Lower leg skin (tissue), 4 donors: ENCODE results near the gene METRNL. TPM values are rescaled to one million over a fixed set of nuclear protein-coding genes. Genes with fewer than 3 reads are reported as not detected.

ENCODE experiments used
- DNase-seq, 2 donors: peaks; one replicate each; pipeline ENCODE4 v3.0.0-alpha.2; 2019; ENCODE audit warnings: low spot score in 2 of 2
- H3K4me3 ChIP-seq: fragments of 200-600 bp; sonication (generic); 2 replicates; pipeline ENCODE4 v1.5.1; 2017; ENCODE audit warnings: mild to moderate bottlenecking, low read depth; ENCODE audit not compliant: poor library complexity, severe bottlenecking
- POLR2A ChIP-seq, 2 donors: fragments of 450-650 bp; IDR thresholded peaks; one replicate each; pipeline ENCODE4 v1.6.1; 2016 to 2017; ENCODE audit warnings: antibody characterized with exemption in 2 of 2, mild to moderate bottlenecking in 1 of 2, moderate library complexity in 1 of 2
- WGBS, 2 donors: methylation state at CpG; one replicate each; pipeline ENCODE4 v1.1.5; 2018; 5-methylcytosine and 5-hydroxymethylcytosine counted together
- intact Hi-C: fragments of 100-400 bp; cut with DNase I; formaldehyde crosslinking; loops from one replicate; pipeline ENCODE4 v1.15.0; 2023; ENCODE audit warnings: low total_unique reads
- total RNA-seq, 4 donors: library from RNA; depleted of rRNA; stranded (reverse); fragments of >200 nt; gene quantifications; one replicate each; pipeline ENCODE4 v1.1.0, GENCODE V29; 2016
- TF ChIP-seq, protein P1 (sequence below), 3 donors: fragments of 450-650 bp; IDR thresholded peaks; one replicate each; pipeline ENCODE4 v1.5.1; 2016; ENCODE audit warnings: antibody characterized with exemption in 3 of 3, mild to moderate bottlenecking in 3 of 3, moderate library complexity in 2 of 3

METRNL gene
- total RNA-seq, 4 donors from 2014 or later = 208 to 343 (median 296) TPM

DNA sequence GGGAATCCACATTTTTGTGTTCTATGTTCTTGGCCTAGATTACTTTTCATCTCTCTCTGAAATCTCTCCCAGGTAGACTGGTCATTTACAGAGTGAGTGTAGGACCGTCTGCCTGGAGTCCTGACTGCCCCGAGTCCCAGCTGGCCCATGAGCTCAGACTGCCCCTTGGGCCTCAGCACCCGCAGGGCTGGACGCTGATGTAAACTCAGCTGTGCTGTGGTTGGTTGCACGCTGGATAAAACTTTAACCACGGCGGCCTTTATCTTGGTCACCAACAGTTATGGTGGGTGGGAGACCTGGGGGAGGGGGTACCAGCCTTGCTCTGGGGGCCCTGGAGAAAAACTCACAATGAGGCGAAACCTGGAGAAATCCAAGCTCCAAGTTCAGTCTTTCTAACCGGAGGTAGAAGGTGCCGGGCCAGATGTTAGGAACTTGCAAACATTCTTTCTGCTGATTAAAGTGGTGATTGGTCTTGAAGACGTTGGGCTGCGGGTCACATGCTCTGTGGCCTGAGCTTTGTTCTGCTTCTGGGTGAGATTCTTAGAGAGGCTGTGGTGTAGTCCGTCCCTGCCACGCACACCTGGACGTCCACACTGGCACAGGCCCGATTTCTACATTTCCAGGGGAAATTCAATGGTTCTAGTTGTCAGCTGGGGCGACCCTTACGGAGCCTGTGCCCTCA lies 6.9 kb downstream of the METRNL start:
- TF ChIP-seq, protein P1, sequence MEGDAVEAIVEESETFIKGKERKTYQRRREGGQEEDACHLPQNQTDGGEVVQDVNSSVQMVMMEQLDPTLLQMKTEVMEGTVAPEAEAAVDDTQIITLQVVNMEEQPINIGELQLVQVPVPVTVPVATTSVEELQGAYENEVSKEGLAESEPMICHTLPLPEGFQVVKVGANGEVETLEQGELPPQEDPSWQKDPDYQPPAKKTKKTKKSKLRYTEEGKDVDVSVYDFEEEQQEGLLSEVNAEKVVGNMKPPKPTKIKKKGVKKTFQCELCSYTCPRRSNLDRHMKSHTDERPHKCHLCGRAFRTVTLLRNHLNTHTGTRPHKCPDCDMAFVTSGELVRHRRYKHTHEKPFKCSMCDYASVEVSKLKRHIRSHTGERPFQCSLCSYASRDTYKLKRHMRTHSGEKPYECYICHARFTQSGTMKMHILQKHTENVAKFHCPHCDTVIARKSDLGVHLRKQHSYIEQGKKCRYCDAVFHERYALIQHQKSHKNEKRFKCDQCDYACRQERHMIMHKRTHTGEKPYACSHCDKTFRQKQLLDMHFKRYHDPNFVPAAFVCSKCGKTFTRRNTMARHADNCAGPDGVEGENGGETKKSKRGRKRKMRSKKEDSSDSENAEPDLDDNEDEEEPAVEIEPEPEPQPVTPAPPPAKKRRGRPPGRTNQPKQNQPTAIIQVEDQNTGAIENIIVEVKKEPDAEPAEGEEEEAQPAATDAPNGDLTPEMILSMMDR (IDR thresholded peaks at IDR 0.05) = no peak
- no peak for TF ChIP-seq POLR2A (IDR thresholded peaks at IDR 0.05)
- no peak overlapping the region for H3K4me3 ChIP-seq
- peak in 1 of 2 donors; percentile 29 for DNase-seq
- WGBS, 2 donors = 70 to 75% methylated on average over 16 to 18 of the region's 18 CpGs
- intact Hi-C loops = no loop called here

DNA sequence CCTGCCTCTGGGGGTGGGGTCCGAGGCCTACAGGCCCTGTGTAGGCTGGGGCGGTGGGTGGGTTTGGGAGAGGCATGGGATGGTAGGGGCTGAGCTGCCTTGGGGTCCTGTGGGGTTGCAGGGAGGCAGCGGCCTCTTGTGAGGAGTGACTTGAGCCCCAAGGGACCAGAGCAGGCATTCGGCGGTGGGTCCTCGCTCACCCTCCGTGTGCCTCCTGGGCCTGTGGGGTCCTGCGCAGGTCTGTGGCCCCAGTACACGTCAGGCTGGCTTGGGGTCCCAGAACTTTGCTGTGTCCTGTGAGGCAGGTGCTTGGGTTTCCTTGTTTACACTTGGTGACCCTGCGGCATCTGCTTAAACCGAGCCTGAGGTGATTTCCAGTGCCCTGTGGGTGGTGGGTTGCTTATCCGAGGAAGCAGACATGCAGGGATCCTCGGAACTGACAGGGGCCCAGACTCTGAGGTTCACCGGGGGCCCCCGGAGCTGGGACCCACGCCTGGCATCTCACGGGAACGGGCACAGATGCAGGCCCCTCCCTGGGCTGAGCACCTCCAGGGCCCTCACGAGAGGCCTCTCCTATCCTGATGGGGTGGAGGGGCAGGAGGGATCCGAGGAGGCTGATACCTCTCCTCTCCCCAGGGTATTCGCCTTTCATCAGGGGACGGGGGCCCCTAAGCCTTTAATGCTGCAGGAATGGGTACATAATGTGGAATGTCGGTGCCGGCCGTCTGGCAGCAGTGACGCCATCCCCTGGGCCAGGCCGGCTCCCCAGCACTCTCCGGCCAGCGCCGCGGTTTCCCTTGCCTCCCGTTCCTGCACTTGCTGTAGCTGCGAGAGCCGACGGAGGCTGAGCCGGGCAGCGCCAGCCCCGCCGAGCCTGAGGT lies 7.7 kb downstream of the METRNL start:
- intact Hi-C loops = no loop called here
- H3K4me3 ChIP-seq = no peak overlapping the region
- TF ChIP-seq POLR2A (IDR thresholded peaks at IDR 0.05) = no peak
- TF ChIP-seq, protein P1 (IDR thresholded peaks at IDR 0.05) = no peak
- 86 to 87% methylated on average over 19 to 34 of the region's 39 CpGs for WGBS, 2 donors
- no peak for DNase-seq

DNA sequence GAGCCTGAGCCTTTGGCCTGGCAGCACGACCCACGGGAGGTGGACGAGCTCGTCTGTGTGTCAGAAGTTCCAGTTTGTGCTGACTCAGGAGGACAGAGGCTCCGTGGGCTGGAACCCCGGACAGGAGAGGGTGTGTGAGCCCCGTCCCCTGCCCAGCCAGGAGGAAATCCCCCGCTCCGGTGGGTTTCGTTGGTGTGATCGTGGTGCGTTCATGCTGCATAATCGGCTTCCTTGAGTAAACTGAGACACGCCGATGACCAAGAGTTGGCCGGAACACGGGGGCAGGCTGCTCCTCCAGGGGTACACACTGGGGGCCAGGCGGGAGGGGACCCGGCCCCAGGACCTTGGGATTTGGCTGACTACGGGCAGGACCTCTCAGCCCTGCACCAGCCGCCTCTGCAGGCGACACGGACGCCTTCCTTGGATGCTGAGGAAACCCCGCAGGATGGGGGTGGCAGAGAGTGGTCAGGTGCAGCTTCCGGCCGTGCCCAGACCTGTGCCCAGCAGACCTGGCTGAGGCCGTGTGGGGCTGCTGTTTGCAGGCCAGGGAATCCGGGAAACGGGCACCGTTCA lies 8.5 kb downstream of the METRNL start:
- H3K4me3 ChIP-seq = no peak overlapping the region
- intact Hi-C loops = no loop called here
- TF ChIP-seq, protein P1 (IDR thresholded peaks at IDR 0.05) = no peak
- TF ChIP-seq POLR2A (IDR thresholded peaks at IDR 0.05) = no peak
- 84 to 90% methylated on average over 26 to 31 of the region's 31 CpGs for WGBS, 2 donors
- DNase-seq = no peak

DNA sequence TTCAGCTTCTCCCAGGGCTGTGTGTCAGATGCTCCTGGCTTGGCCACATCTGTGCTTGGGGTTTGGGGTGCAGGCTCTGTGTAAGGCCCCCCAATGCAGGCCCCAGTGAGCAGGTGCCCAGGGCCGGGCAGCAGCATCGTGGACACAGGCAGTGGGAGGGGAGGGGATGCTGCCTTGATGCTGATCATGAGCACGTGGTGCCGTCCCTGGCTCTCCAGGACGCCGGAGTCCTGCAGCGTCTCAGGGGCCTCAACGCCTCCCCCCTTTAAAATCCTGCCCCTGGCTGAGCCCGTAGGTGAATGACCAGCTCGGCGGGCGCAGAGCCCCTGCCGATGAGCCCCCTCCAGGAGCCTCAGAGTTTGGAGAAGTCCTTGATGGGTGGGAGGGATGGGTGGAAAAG lies 9.0 kb downstream of the METRNL start:
- WGBS, 2 donors = 61 to 63% methylated on average over 11 of the region's 13 CpGs
- DNase-seq = no peak
- no peak overlapping the region for H3K4me3 ChIP-seq
- intact Hi-C loops = no loop called here
- TF ChIP-seq POLR2A (IDR thresholded peaks at IDR 0.05) = no peak
- TF ChIP-seq, protein P1 (IDR thresholded peaks at IDR 0.05) = no peak

DNA sequence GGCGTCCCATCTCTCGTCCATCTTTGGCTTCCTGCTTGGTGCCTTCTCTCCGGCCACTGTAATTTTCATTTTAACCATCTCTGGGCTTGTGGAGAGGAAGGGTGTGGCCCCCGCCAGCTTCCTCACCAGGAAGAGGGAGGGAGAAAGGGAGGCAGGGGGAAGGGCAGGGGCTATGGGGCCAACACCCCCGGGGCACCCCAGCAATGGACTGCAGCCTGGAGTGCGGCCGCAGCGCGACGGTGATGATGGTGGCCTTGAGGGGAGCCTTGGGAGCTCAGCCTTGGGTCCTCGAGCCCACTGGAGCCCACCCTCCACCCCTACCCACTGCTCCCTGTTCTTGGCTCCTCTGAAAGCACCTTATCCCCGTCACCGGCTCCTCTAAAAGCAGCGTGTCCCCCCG lies 9.5 kb downstream of the METRNL start:
- 40 to 45% methylated on average over 15 of the region's 15 CpGs for WGBS, 2 donors
- TF ChIP-seq POLR2A (IDR thresholded peaks at IDR 0.05) = no peak
- TF ChIP-seq, protein P1 (IDR thresholded peaks at IDR 0.05) = no peak
- peak in 1 of 2 donors; percentile 31 for DNase-seq
- no peak overlapping the region for H3K4me3 ChIP-seq
- intact Hi-C loops = no loop called here
